Upper lobe of right lung (tissue), 1 donor: ENCODE data around the gene TEAD4. TPM values are rescaled to one million over a fixed set of nuclear protein-coding genes. Genes with fewer than 3 reads are reported as not detected.

Experiments
- ATAC-seq: fragments of 200-7000 bp; cut with Tn5 transposase; one replicate; pipeline ENCODE4 v1.9.1; 2020; ENCODE audit warnings: mild to moderate bottlenecking, moderate library complexity
- DNase-seq: peaks from one replicate; pipeline ENCODE4 v3.0.0-alpha.2; 2020
- H3K27ac ChIP-seq: fragments of 200-600 bp; one replicate; pipeline ENCODE4 v1.8.0; 2022
- H3K27me3 ChIP-seq: fragments of 200-600 bp; one replicate; pipeline ENCODE4 v1.8.0; 2022; ENCODE audit warnings: mild to moderate bottlenecking
- H3K36me3 ChIP-seq: fragments of 200-600 bp; one replicate; pipeline ENCODE4 v1.8.0; 2022
- H3K4me1 ChIP-seq: fragments of 200-600 bp; one replicate; pipeline ENCODE4 v1.8.0; 2022
- H3K4me3 ChIP-seq: fragments of 200-600 bp; one replicate; pipeline ENCODE4 v1.8.0; 2022; ENCODE audit warnings: mild to moderate bottlenecking
- H3K9me3 ChIP-seq: fragments of 200-600 bp; one replicate; pipeline ENCODE4 v1.8.0; 2022
- intact Hi-C: fragments of 100-400 bp; cut with DNase I; formaldehyde crosslinking; loops from one replicate; pipeline ENCODE4 v1.11.0; 2022
- total RNA-seq: library from RNA; stranded (reverse); fragmentation: NEBNext Ultra II Directional; extraction: Animal tissue kit (Norgen Biotek cat#: 25700); gene quantifications from one replicate; pipeline ENCODE4 v1.2.1, GENCODE V29; 2021
- TF ChIP-seq, protein P1 (sequence below): fragments of 200-600 bp; IDR thresholded peaks from one replicate; pipeline ENCODE4 v1.8.0; 2022; ENCODE audit warnings: antibody characterized with exemption
- donor health status: DM: no; HTN: yes; CAD: no; lungs with severe emphysema.

The TEAD4 gene
- total RNA-seq, 1 donor from 2014 or later: 42.5 TPM

DNA sequence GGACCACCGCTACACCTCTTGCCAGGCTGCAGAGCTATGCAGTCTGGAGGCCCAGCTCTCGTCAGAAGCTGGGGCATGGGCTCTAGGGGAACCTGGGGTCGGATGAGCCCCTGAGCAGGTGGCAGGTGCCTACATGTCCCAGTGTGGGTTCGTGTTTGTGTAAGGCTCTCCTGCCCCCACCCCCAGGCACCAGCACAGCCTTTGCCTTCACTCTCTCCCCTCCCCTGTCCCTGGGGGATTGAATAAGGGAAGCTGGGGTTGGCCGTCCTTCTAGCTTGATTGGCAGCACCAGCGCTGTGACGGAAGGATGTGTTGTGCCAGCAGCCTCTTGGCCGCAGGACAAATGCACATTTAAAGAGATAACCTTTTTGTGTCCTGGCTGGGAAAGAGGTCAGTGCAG, 83.2 kb downstream of the TEAD4 start:
- intact Hi-C loops: no loop called here
- H3K4me3 ChIP-seq: no peak overlapping the region
- TF ChIP-seq, protein P1, sequence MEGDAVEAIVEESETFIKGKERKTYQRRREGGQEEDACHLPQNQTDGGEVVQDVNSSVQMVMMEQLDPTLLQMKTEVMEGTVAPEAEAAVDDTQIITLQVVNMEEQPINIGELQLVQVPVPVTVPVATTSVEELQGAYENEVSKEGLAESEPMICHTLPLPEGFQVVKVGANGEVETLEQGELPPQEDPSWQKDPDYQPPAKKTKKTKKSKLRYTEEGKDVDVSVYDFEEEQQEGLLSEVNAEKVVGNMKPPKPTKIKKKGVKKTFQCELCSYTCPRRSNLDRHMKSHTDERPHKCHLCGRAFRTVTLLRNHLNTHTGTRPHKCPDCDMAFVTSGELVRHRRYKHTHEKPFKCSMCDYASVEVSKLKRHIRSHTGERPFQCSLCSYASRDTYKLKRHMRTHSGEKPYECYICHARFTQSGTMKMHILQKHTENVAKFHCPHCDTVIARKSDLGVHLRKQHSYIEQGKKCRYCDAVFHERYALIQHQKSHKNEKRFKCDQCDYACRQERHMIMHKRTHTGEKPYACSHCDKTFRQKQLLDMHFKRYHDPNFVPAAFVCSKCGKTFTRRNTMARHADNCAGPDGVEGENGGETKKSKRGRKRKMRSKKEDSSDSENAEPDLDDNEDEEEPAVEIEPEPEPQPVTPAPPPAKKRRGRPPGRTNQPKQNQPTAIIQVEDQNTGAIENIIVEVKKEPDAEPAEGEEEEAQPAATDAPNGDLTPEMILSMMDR: no peak
- no peaks in the 10 kb centered on the region for H3K27me3 ChIP-seq
- peaks cover 6% of the 10 kb centered on the region for H3K4me1 ChIP-seq
- H3K27ac ChIP-seq: no peak overlapping the region
- peaks cover 7% of the 10 kb centered on the region for H3K36me3 ChIP-seq
- ATAC-seq: no peak
- no peak for DNase-seq
- H3K9me3 ChIP-seq: no peaks in the 10 kb centered on the region

DNA sequence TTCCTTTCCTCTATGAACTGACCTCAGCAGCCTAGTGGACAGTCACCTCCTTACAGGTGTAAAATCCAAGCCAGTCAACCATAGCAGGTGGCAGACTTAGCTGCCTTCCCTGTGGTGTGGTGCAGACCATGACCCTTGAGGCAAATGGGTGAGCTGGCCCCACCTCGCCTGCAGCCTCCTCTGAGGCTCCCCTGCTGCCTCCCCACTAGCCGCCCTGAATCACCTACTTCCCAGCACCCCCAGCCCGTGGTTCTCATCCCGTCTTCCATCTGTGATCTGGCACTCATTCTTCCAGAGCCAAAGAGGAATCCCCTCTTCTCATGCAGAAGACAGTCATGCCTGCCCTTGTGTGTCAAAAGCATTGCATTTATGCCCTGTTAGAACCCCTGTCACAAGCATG, 83.6 kb downstream of the TEAD4 start:
- no peak overlapping the region for H3K4me3 ChIP-seq
- no peaks in the 10 kb centered on the region for H3K9me3 ChIP-seq
- TF ChIP-seq, protein P1: no peak
- H3K27ac ChIP-seq: no peak overlapping the region
- peaks cover 6% of the 10 kb centered on the region for H3K4me1 ChIP-seq
- intact Hi-C loops: no loop called here
- ATAC-seq: no peak
- no peak for DNase-seq
- H3K36me3 ChIP-seq: peaks cover 5% of the 10 kb centered on the region
- H3K27me3 ChIP-seq: no peaks in the 10 kb centered on the region

DNA sequence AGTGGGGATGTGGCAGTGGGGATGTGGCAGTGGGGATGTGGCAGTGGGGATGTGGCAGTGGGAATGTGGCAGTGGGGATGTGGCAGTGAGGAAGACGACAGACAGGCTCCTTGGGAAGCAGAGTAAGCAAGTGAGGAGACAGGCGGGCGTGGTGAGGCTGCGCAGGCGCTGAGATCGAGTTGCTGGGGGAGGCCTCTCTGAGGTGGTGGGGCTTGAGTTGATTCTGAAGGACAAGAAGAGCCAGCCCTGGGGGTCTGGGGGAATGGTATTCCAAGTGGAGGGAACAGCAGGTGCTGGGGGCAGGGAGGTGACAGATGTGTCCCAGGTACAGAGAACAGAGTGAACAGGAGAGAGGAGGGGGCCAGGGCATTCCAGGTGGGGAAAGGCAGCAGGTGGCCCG, 84.2 kb downstream of the TEAD4 start:
- no peaks in the 10 kb centered on the region for H3K9me3 ChIP-seq
- TF ChIP-seq, protein P1: no peak
- DNase-seq (no peak), ATAC-seq (no peak)
- no peaks in the 10 kb centered on the region for H3K27me3 ChIP-seq
- no peaks in the 10 kb centered on the region for H3K36me3 ChIP-seq
- intact Hi-C loops: no loop called here
- no peak overlapping the region for H3K4me3 ChIP-seq
- H3K27ac ChIP-seq: no peak overlapping the region
- H3K4me1 ChIP-seq: peaks cover 6% of the 10 kb centered on the region

DNA sequence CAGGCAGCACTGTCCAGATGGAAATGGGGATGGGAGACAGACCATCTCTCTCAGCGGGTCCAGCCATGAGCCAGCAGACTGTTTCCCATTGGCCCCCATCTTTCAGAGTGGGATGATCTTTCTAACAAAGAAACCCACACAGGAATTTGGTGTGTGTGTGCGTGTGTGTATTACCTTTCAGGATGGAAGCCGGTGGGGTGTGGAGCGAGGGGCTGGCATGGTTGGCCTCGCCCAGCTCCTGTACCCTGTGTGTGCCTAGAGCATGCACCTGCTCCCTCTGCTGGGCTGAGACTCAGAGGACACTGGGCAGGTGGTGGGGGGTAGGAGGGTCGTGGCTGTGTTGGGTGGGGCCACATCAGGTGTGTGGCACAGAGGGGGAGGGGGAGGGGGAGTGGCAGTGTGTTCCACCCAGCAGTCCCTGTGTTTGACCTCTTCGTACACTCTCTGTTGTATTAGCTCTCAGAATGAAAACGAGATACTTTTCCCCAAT, 85.0 kb downstream of the TEAD4 start:
- ATAC-seq: no peak
- Histone ChIP-seq H3K4me3 (no peak overlapping the region), H3K27me3 (no peaks in the 10 kb centered on the region), H3K36me3 (no peaks in the 10 kb centered on the region), H3K9me3 (no peaks in the 10 kb centered on the region), H3K4me1 (peaks cover 6% of the 10 kb centered on the region), H3K27ac (no peak overlapping the region)
- DNase-seq: no peak
- TF ChIP-seq, protein P1: no peak
- intact Hi-C loops: no loop called here

DNA sequence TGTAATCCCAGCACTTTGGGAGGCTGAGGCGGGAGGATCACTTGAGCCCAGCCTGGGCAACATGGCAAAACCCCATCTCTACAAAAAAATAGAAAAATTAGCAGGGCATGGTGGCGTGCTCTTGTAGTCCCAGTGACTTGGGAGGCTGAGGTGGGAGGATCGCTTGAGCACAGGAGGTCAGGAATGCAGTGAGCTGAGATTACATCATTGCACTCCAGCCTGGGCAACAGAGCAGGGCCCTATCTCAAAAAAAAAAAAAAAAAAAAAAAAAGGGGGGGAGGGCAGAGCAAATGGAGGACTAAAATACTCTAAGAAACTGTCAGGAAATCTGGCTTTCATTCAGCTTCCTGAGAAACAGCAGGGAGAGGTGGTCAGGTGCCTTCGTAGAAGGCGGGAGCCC, 86.3 kb downstream of the TEAD4 start:
- H3K4me1 ChIP-seq: peaks cover 6% of the 10 kb centered on the region
- DNase-seq (no peak), ATAC-seq (no peak)
- no peak overlapping the region for H3K4me3 ChIP-seq
- no peaks in the 10 kb centered on the region for H3K36me3 ChIP-seq
- no peaks in the 10 kb centered on the region for H3K9me3 ChIP-seq
- H3K27ac ChIP-seq: no peak overlapping the region
- TF ChIP-seq, protein P1: no peak
- intact Hi-C loops: no loop called here
- H3K27me3 ChIP-seq: no peaks in the 10 kb centered on the region

DNA sequence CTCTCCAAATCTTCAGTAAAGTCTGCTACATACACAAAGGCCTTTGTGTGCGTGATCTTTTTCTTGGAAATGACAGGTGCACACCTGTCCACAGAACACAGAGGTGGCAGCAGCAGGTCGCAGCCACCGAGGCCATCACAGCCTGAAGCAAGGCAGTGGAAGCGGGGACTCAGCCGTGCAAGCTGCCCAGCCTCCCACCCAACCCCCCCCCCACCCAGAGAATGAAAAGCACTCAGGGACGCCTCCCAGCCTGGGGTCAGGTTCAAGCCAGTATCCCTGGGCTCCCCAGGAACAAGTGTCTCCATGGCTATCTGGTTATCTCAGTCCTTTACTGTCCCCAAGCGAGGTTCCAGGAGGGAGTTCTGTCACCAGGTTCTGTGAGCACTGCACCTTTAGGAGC, 86.8 kb downstream of the TEAD4 start:
- Histone ChIP-seq H3K36me3 (no peaks in the 10 kb centered on the region), H3K27me3 (no peaks in the 10 kb centered on the region), H3K4me3 (no peak overlapping the region), H3K4me1 (peaks cover 6% of the 10 kb centered on the region), H3K9me3 (no peaks in the 10 kb centered on the region), H3K27ac (no peak overlapping the region)
- intact Hi-C loops: no loop called here
- DNase-seq (no peak), ATAC-seq (no peak)
- TF ChIP-seq, protein P1: no peak
